Caco-2 (cell line): ENCODE results near the gene GNG5. TPM values are rescaled to one million over a fixed set of nuclear protein-coding genes. Genes with fewer than 3 reads are reported as not detected.

Experiments
- Bru-seq: library from RNA; stranded (reverse); fragments of 400-500 nt; gene quantifications from one replicate; lab custom pipeline; 2021; lab: Mats Ljungman, UMichigan
- BruChase-seq, 2 experiments: library from RNA; stranded (reverse); fragments of 400-500 nt; gene quantifications; one replicate each; lab custom pipeline; 2021; lab: Mats Ljungman, UMichigan
- BruUV-seq: library from RNA; stranded (reverse); fragments of 400-500 nt; replicated peaks from 2 replicates; lab custom pipeline; 2021; lab: Mats Ljungman, UMichigan
- CTCF ChIA-PET: fragments of 300-600 bp; sonication (Branson Sonifier 250); formaldehyde crosslinking; loops from one replicate; lab custom pipeline; 2022; ENCODE audit warnings: antibody characterized with exemption; lab: Charles Lee
- POLR2A ChIA-PET: fragments of 300-600 bp; sonication (Branson Sonifier 250); formaldehyde crosslinking; loops from one replicate; lab custom pipeline; 2022; ENCODE audit warnings: antibody characterized with exemption; lab: Charles Lee
- DNase-seq, 2 experiments: peaks; one replicate each; pipeline versions ENCODE4 v3.0.0 to v3.0.0-alpha.2; 2020 to 2022
- H3K27me3 ChIP-seq: replicated peaks from 2 replicates; pipeline ENCODE4 v1.6.0; 2011; ENCODE audit warnings: low read length; ENCODE audit not compliant: control insufficient read depth, insufficient read depth
- H3K36me3 ChIP-seq: 2 replicates; pipeline ENCODE4 v1.5.1; 2011; ENCODE audit warnings: low read length; ENCODE audit not compliant: control insufficient read depth, insufficient read depth
- H3K4me1 ChIP-seq: fragments of 250-450 bp; sonication (Bioruptor Pico); 2 replicates; pipeline ENCODE4 v1.5.1; 2020; ENCODE audit warnings: mild to moderate bottlenecking
- H3K4me3 ChIP-seq: 2 replicates; pipeline ENCODE4 v1.5.1; 2011; ENCODE audit warnings: low read depth, mild to moderate bottlenecking, control low read depth, low read length
- H3K9me3 ChIP-seq: fragments of 250-450 bp; sonication (Bioruptor Pico); 2 replicates; pipeline ENCODE4 v1.5.1; 2020; ENCODE audit warnings: mild to moderate bottlenecking, moderate library complexity
- H3K27ac Mint-ChIP-seq: one replicate; pipeline ENCODE4 v1.8.0; 2022; ENCODE audit warnings: mixed read lengths; ENCODE audit not compliant: unreplicated experiment
- H3K27me3 Mint-ChIP-seq: one replicate; pipeline ENCODE4 v1.8.0; 2022; ENCODE audit warnings: mixed read lengths; ENCODE audit not compliant: insufficient read depth, unreplicated experiment
- H3K36me3 Mint-ChIP-seq: one replicate; pipeline ENCODE4 v1.8.0; 2022; ENCODE audit warnings: mild to moderate bottlenecking, mixed read lengths; ENCODE audit not compliant: insufficient read depth, unreplicated experiment
- H3K4me1 Mint-ChIP-seq: one replicate; pipeline ENCODE4 v1.8.0; 2022; ENCODE audit warnings: low read depth, mixed read lengths; ENCODE audit not compliant: unreplicated experiment
- H3K4me3 Mint-ChIP-seq: one replicate; pipeline ENCODE4 v1.8.0; 2022; ENCODE audit warnings: mild to moderate bottlenecking, moderate library complexity, mixed read lengths; ENCODE audit not compliant: unreplicated experiment
- H3K9me3 Mint-ChIP-seq: one replicate; pipeline ENCODE4 v1.8.0; 2022; ENCODE audit warnings: mixed read lengths; ENCODE audit not compliant: unreplicated experiment
- CTCF ChIP-seq, 2 experiments: fragments of 200-600 bp in 1 of 2; IDR thresholded peaks; 1 replicate in 1 of 2; 2 replicates in 1 of 2; pipeline versions ENCODE4 v1.5.1 to v1.8.0; 2011 to 2022; ENCODE audit warnings: antibody characterized with exemption in 1 of 2, control low read depth in 1 of 2, inconsistent platforms in 1 of 2, low read depth in 1 of 2, low read length in 1 of 2, mild to moderate bottlenecking in 1 of 2, moderate library complexity in 1 of 2; ENCODE audit not compliant: insufficient read depth in 1 of 2, severe bottlenecking in 1 of 2, unreplicated experiment in 1 of 2
- intact Hi-C: fragments of 100-400 bp; cut with micrococcal nuclease; formaldehyde crosslinking; loops from one replicate; pipeline ENCODE4 v1.10.0; 2022; ENCODE audit not compliant: unreplicated experiment
- long read RNA-seq: library from polyadenylated mRNA; stranded (forward); transcript quantifications from one replicate; pipeline ENCODE4 v2.0.0, GENCODE V29; 2022
- total RNA-seq: library from RNA; stranded (reverse); gene quantifications from 2 replicates; pipeline ENCODE4 v1.2.3, GENCODE V29; 2022

GNG5 gene
- total RNA-seq (83.1 and 93.2 TPM in 2 replicates), Bru-seq, nascent RNA (percentile 89 among the genes with signal in this experiment), BruChase-seq, experiment 1, labeled RNA remaining after a 2-hour chase (percentile 96 among the genes with signal in this experiment), BruChase-seq, experiment 2, labeled RNA remaining after a 6-hour chase (percentile 99 among the genes with signal in this experiment)
- long read RNA-seq, transcript GNG5-201 (3 exons, 920 nt): major isoform, 174 of 179 reads
- long read RNA-seq, partial matches to known transcripts: 1 of 179 reads
- long read RNA-seq, other reads (novel, unspliced or antisense): 0 of 179 reads

- peaks cover 14% of the 10 kb centered on the region for H3K36me3 Mint-ChIP-seq
- DNase-seq: peak; percentile 94 to 95
- no TSS peak for BruUV-seq
- peak within 1 kb of the TSS; percentile 88 for H3K4me3 Mint-ChIP-seq
- peaks cover 7% of the 10 kb centered on the region; the same call in 1 of the 2 replicates for H3K4me1 ChIP-seq
- no peaks in the 10 kb centered on the region for H3K9me3 Mint-ChIP-seq
- POLR2A ChIA-PET: interaction anchor here (0.6 to 1.0 kb wide), 2 partner anchors 68 to 208 kb away, joined by 3 read pairs; partner anchors contain the start of gene CTBS
- H3K27me3 ChIP-seq: no peaks in the 10 kb centered on the region
- peak within 1 kb of the TSS; percentile 81 for H3K4me3 ChIP-seq
- H3K36me3 ChIP-seq: no peaks in the 10 kb centered on the region
- peak within 1 kb of the TSS; percentile 95 for H3K27ac Mint-ChIP-seq
- CTCF ChIA-PET: interaction anchor here (1.1 to 2.2 kb wide), 2 partner anchors 27 to 68 kb away, joined by 4 to 5 read pairs; partner anchors contain the start of gene CTBS
- intact Hi-C loops: loop anchor here (1.0 to 10.0 kb wide), 4 partner anchors 27 to 185 kb away; partner anchors contain the start of genes CTBS, RPF1 and SSX2IP
- no peak for TF ChIP-seq CTCF (IDR thresholded peaks at IDR 0.05; ENCODE audit: insufficient read depth in 1 of 2, low read depth in 1 of 2, low read length in 1 of 2, severe bottlenecking in 1 of 2, unreplicated experiment in 1 of 2)
- H3K27me3 Mint-ChIP-seq: no peaks in the 10 kb centered on the region
- no peaks in the 10 kb centered on the region for H3K9me3 ChIP-seq
- no peaks in the 10 kb centered on the region for H3K4me1 Mint-ChIP-seq
Measured at GRCh38 chr1:84506002-84506728, at the start of gene GNG5, which contains the start of gene SPATA1. Gene GNG5, minus strand, starts transcription at chr1:84506581. Its CDS starts 490 bp downstream, at chr1:84506091. Gene SPATA1, plus strand, starts transcription at chr1:84506386. Its CDS starts 9,974 bp downstream, at chr1:84516360.

- intact Hi-C loops: no loop called here
- no peak for TF ChIP-seq CTCF (IDR thresholded peaks at IDR 0.05; ENCODE audit: insufficient read depth in 1 of 2, low read depth in 1 of 2, low read length in 1 of 2, severe bottlenecking in 1 of 2, unreplicated experiment in 1 of 2)
- Histone ChIP-seq H3K4me3 (no peak overlapping the region), H3K27me3 (no peaks in the 10 kb centered on the region), H3K36me3 (no peaks in the 10 kb centered on the region), H3K4me1 (no peaks in the 10 kb centered on the region), H3K9me3 (no peaks in the 10 kb centered on the region)
- no peak overlapping the region for H3K27ac Mint-ChIP-seq
- no peak for DNase-seq
- no peaks in the 10 kb centered on the region for H3K36me3 Mint-ChIP-seq
- ChIA-PET POLR2A (no interaction called here), CTCF (interaction anchor here (0.6 kb wide), 1 partner anchor 559 kb away, joined by 4 read pairs; no protein-coding TSS in a partner anchor)
- H3K9me3 Mint-ChIP-seq: no peaks in the 10 kb centered on the region
- H3K27me3 Mint-ChIP-seq: no peaks in the 10 kb centered on the region
- no peak overlapping the region for H3K4me3 Mint-ChIP-seq
- BruUV-seq: no TSS peak
- H3K4me1 Mint-ChIP-seq: no peaks in the 10 kb centered on the region
Measured at GRCh38 chr1:84550826-84551225, 44.4 kb upstream of the GNG5 start.

- ChIA-PET CTCF (no interaction called here), POLR2A (no interaction called here)
- H3K27ac Mint-ChIP-seq: no peak overlapping the region
- H3K36me3 ChIP-seq: no peaks in the 10 kb centered on the region
- no peaks in the 10 kb centered on the region for H3K36me3 Mint-ChIP-seq
- no peaks in the 10 kb centered on the region for H3K9me3 ChIP-seq
- no peaks in the 10 kb centered on the region for H3K4me1 ChIP-seq
- no peaks in the 10 kb centered on the region for H3K27me3 ChIP-seq
- H3K27me3 Mint-ChIP-seq: no peaks in the 10 kb centered on the region
- no peak overlapping the region for H3K4me3 Mint-ChIP-seq
- TF ChIP-seq CTCF (IDR thresholded peaks at IDR 0.05; ENCODE audit: insufficient read depth in 1 of 2, low read depth in 1 of 2, low read length in 1 of 2, severe bottlenecking in 1 of 2, unreplicated experiment in 1 of 2): peak in 1 of 2 experiments; percentile 2
- no peak overlapping the region for H3K4me3 ChIP-seq
- no peak for DNase-seq
- no peaks in the 10 kb centered on the region for H3K9me3 Mint-ChIP-seq
- intact Hi-C loops: loop anchor here (5.0 kb wide), 1 partner anchor 99 kb away; no protein-coding TSS in a partner anchor
- no TSS peak for BruUV-seq
- H3K4me1 Mint-ChIP-seq: no peaks in the 10 kb centered on the region
Measured at GRCh38 chr1:84541679-84542078, 35.3 kb upstream of the GNG5 start.
